ENCODE results near the gene SLC2A14.
A peak's percentile ranks its signal among the peaks of the same experiment; 100 is the strongest.
"Not testable (repeated sequence)": the region's sequence is repeated elsewhere in the genome, so short reads cannot be mapped to it uniquely, and the experiment has no call there.

The SLC2A14 gene

GRCh38 chr12:7834701-7835100, 38.0 kb downstream of the SLC2A14 start:
- no peak for DNase-seq (ENCODE audit: low read depth in 2 of 2)

DNA sequence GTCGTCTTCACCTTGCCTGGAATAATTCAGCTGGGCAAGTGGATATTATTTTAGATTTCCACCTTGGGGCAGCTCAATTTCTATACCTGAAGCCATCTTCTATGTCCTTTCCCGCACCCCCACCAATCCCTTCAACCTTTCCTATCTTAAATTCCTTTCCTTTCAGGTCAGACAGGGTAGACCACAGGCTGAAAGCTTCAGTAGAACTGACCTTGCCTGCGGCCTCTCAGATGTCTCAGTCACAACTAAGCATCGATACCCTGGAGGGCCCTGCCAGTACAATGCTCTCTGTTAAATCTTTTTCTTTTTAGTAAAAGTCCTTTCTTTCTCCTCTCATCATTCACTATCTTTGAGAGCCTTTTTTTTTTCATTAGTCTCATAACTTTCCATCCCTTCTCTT, 38.9 kb downstream of the SLC2A14 start:
- DNase-seq (ENCODE audit: low read depth in 2 of 2), result no peak

GRCh38 chr12:7833201-7833600, 39.5 kb downstream of the SLC2A14 start:
- not testable (repeated sequence) for DNase-seq (ENCODE audit: low read depth in 2 of 2)

GRCh38 chr12:7832059-7832696, 40.5 kb downstream of the SLC2A14 start:
- no peak for DNase-seq (ENCODE audit: low read depth in 2 of 2)

- not testable (repeated sequence) for DNase-seq (ENCODE audit: low read depth in 2 of 2)
Measured at GRCh38 chr12:7829737-7830136, 43.0 kb downstream of the SLC2A14 start.

- not testable (repeated sequence) for DNase-seq (ENCODE audit: low read depth in 2 of 2)
Measured at GRCh38 chr12:7825754-7826153, 47.0 kb downstream of the SLC2A14 start.

DNA sequence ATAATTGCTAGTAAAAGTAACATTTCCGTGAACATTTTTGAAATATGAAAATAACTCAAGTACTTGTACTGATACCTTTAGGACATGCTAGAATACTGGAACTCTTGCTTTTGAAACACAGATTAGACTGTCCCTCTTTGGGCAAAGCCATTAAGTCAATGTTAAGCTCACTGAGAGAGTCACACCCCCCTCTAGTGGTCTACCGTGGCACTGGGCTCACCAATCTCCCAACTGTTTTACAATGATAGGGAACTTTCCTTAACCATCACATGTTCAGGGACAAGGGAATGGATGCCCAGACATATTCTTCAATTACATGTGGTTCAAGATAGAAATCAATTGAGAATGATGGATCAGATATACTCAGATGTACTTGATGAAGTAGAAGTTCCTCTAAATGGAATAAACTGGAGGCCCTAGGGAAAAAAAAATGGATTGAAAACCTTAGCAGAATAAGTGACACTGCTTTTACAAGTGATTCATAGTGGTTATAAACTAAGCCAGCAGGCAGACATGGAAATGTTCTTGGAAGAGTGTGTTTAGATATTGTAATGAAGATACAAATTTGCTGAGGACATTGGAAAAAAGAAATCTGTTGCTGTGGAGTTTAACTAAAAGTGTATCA, 65.7 kb downstream of the SLC2A14 start:
- DNase-seq (ENCODE audit: low read depth in 2 of 2), result peak; percentile 20 to 24

DNA sequence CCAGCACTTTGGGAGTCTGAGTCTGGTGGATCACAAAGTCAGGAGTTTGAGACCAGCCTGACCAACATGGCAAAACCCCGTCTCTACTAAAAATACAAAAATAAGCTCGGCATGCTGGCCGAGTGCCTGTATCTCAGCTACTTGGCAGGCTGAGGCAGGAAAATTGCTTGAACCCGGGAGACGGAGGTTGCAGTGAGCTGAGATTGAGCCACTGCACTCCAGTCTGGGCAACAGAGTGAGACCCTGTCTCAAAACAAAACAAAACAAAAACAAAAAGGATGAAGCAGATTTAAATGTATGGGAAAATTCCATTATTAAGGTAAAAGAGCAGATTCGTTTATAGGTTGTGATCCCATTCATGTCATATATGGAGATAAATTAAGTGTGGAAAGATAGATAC, 66.4 kb downstream of the SLC2A14 start:
- DNase-seq (ENCODE audit: low read depth in 2 of 2), result not testable (repeated sequence)

- no peak for DNase-seq (ENCODE audit: low read depth in 2 of 2)
Measured at GRCh38 chr12:7801460-7801859, 71.3 kb downstream of the SLC2A14 start.

- not testable (repeated sequence) for DNase-seq (ENCODE audit: low read depth in 2 of 2)
Measured at GRCh38 chr12:7798750-7799308, 73.9 kb downstream of the SLC2A14 start.

DNA sequence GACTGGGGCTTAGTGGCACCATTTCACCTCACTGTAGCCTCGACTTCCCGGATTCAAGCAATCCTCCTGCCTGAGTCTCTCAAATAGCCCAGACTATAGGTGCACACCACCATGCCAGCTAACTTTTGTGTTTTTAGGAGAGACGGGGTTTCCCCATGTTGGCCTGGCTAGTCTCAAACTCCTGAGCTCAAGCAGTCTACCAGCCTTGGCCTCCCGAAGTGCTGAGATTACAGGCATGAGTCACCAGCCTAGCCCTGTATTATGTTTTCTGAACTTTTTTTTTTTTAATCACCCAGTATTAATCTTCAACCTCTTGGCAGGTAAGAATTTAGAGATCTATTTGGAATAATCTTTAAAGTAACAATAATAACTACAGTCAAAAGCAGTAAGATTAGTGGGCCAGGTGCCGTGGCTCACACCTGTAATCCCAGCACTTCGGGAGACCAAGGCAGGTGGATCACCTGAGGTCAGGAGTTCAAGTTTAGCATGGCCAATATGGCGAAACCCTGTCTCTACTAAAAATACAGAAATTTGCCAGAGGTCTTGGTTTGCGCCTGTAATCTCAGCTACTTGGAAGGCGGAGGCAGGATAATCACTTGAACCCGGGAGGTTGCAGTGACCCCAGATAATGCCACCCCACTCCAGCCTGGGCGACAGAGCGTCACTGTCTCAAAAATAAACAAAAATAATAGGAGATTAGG, 74.9 kb downstream of the SLC2A14 start:
- no peak for DNase-seq (ENCODE audit: low read depth in 2 of 2)

GRCh38 chr12:7797269-7797668, 75.4 kb downstream of the SLC2A14 start:
- DNase-seq (ENCODE audit: low read depth in 2 of 2), result not testable (repeated sequence)

- DNase-seq (ENCODE audit: low read depth in 2 of 2), result no peak
Measured at GRCh38 chr12:7793211-7793610, 79.5 kb downstream of the SLC2A14 start.

DNA sequence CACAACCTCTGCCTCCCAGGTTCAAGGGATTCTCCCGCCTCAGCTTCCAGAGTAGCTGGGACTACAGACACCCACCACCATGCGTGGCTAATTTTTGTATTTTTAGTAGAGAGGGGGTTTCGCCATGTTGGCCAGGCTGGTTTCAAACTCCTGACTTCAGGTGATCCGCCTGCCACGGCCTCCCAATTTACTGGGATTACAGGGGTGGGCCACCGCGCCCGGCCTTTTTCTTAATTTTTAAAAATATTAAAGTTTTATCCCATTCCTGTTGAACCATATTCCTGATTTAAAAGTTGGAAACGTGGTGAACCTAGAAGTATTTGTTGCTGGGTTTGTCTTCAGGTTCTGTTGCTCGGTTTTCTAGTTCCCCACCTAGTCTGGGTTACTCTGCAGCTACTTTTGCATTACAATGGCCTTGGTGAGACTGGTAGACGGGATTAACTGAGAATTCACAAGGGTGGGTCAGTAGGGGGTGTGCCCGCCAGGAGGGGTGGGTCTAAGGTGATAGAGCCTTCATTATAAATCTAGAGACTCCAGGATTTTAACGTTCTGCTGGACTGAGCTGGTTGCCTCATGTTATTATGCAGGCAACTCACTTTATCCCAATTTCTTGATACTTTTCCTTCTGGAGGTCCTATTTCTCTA, 83.7 kb downstream of the SLC2A14 start, which contains the start of gene NANOG:
Gene NANOG, plus strand, starts transcription at position 519 of the 645 bp plus-strand sequence. CDS start 213 bp downstream, outside the sequence.
- DNase-seq (ENCODE audit: low read depth in 2 of 2), result not testable (repeated sequence)

- no peak for DNase-seq (ENCODE audit: low read depth in 2 of 2)
Measured at GRCh38 chr12:7788294-7788660, 84.4 kb downstream of the SLC2A14 start.

GRCh38 chr12:7787574-7788293, 85.0 kb downstream of the SLC2A14 start:
- DNase-seq (ENCODE audit: low read depth in 2 of 2), result no peak

DNA sequence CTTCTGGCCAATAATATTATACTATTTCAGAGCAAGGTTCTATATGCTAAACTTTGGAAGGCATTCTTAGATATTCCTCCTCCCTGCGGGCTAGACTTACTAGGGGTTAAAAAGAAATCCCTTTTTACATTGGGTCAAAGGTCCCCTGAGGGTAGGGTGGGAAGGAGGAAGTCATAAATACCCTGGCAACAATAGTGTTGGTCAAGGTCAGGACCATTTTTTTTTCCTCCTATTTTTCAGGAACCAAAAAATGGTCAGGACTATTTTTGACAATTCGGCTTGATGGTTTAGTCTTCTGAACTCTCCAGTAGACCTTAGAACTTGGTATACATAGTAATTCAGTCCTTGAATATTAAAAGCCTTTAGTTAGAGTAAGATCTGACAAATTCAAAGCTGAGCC, 88.0 kb downstream of the SLC2A14 start:
- no peak for DNase-seq (ENCODE audit: low read depth in 2 of 2)

DNA sequence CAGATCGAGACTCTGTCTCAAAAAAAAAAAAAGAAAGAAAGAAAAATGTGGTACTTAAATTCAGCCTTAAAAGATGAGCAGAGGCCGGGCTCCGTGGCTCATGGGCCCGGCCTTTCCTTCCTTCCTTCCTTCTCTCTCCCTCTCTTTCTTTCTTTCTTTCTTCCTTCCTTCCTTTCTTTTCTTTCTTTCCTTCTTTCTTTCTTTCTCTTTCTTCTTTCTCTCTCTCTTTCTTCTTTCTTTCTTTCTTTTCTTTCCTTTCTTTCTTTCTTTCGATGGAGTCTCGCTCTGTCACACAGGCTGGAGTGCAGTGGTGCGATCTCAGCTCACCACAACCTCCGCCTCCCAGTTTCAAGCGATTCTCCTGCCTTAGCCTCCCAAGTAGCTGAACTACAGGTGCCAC, 89.3 kb downstream of the SLC2A14 start:
- DNase-seq (ENCODE audit: low read depth in 2 of 2), result not testable (repeated sequence)

DNA sequence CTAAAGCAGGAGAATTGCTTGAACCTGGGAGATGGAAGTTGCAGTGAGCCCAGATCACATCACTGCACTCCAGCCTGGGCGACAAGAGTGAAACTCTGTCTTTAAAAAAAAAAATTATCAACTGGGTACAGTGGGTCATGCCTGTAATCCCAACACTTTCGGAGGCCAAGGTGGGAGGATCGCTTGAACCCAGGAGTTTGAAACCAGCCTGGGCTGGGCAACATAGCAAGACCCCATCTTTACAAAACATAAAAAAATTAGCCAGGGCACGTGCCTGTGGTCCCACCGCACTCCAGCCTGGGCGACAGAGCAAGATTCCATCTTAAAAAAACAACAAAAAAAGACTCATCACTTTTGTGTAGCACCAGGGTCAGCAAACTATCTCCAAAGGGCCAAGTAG, 90.7 kb downstream of the SLC2A14 start:
- DNase-seq (ENCODE audit: low read depth in 2 of 2), result no peak

GRCh38 chr12:7781274-7781673, 91.4 kb downstream of the SLC2A14 start:
- DNase-seq (ENCODE audit: low read depth in 2 of 2), result no peak

GRCh38 chr12:7769999-7770398, 102.7 kb downstream of the SLC2A14 start:
- no peak for DNase-seq (ENCODE audit: low read depth in 2 of 2)

Measured in activated CD8-positive, alpha-beta memory T cell treated with anti-CD3 and anti-CD28 coated beads for 4 hours (primary cell).